Mucosa of stomach (tissue), 1 donor: ENCODE data around the gene B3GALT4.
"Not testable (repeated sequence)": the region's sequence is repeated elsewhere in the genome, so short reads cannot be mapped to it uniquely, and the experiment has no call there.

Source experiments
- H3K27me3 ChIP-seq: one replicate; pipeline ENCODE4 v1.7.0; 2013; ENCODE audit warnings: mild to moderate bottlenecking, low read length; ENCODE audit not compliant: control insufficient read depth, insufficient read depth
- H3K36me3 ChIP-seq: one replicate; pipeline ENCODE4 v1.7.0; 2013; ENCODE audit warnings: low read length; ENCODE audit not compliant: control insufficient read depth, insufficient read depth
- H3K4me1 ChIP-seq: one replicate; pipeline ENCODE4 v1.7.0; 2013; ENCODE audit warnings: mild to moderate bottlenecking, low read length; ENCODE audit not compliant: control insufficient read depth, insufficient read depth
- H3K4me3 ChIP-seq: one replicate; pipeline ENCODE4 v1.7.0; 2013; ENCODE audit warnings: low read length
- H3K9ac ChIP-seq: one replicate; pipeline ENCODE4 v1.7.0; 2013; ENCODE audit warnings: mild to moderate bottlenecking, low read length, moderate library complexity
- H3K9me3 ChIP-seq: one replicate; pipeline ENCODE4 v1.7.0; 2013; ENCODE audit warnings: mild to moderate bottlenecking, low read length, moderate library complexity; ENCODE audit not compliant: control insufficient read depth
- donor health status: Pancreatic carcinoma.

B3GALT4 gene

DNA sequence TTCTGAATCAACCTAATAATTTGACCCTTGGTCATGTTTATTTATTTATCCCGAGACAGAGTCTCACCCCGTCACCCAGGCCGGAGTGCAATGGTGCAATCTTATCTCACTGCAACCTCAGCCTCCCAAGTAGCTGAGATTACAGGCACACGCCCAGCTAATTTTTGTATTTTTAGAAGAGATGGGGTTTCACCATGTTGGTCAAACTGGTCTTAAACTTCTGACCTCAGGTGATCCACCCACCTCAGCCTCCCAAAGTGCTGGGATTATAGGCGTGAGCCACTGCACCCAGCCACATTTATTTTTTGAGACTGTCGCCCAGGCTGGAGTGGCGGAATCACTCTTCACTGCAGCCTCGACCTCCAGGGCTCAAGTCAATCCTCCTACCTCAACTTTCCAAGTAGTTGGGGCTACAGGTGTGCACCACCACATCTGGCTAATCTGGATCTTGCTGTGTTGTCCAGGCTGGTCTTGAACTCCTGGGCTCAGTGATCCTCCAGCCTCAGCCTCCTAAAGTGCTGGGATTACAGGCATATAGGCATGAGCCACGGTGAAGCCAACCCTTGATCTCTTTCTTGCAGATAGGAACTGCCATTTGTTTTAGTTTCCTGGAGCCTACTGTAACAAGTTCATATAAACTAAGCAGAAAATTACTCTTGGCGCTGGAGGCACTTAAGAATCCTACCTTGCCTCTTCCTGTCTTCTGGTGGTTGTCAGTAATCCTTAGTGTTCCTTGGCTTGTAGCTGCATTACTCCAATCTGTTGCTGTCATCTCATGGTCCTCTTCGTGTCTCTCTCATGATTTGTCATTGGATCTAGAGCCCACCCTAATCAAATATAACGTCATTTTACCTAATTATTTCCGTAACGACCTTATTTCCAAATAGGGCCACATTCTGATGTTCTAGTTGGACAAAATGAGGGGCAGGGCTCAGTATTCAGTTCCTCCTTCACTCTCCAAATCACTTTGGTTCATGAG, 2.7 kb upstream of the B3GALT4 start:
- peaks cover 60% of the 10 kb centered on the region for H3K4me1 ChIP-seq
- no peaks in the 10 kb centered on the region for H3K9me3 ChIP-seq
- H3K9ac ChIP-seq = peak overlapping the region; percentile 42
- peaks cover 6% of the 10 kb centered on the region for H3K36me3 ChIP-seq
- H3K4me3 ChIP-seq = no peak overlapping the region
- no peaks in the 10 kb centered on the region for H3K27me3 ChIP-seq

GRCh38 chr6:33275795-33276580, 935 bp upstream of the B3GALT4 start:
- Histone ChIP-seq H3K4me1 (peaks cover 65% of the 10 kb centered on the region), H3K9ac (peak overlapping the region; percentile 88)
- H3K36me3 ChIP-seq = not testable (repeated sequence)

DNA sequence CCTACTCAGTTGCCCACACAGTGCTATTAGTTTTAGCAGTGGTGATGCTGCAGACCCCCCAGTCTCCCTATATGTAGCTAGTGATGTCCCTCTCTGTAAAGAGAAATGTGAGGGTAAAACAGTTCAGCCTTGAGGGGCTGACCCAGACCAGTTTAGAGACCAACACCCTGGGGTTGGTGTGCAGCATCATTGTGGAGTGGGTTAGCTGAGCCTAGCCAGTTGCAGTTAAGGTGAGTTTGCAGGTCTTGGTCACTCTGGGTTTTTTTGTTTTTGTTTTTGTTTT, 401 bp upstream of the B3GALT4 start:
- no peaks in the 10 kb centered on the region for H3K27me3 ChIP-seq
- peaks cover 65% of the 10 kb centered on the region for H3K4me1 ChIP-seq
- H3K4me3 ChIP-seq = peak overlapping the region; percentile 29
- H3K9ac ChIP-seq = peak overlapping the region; percentile 88
- H3K36me3 ChIP-seq = peaks cover 6% of the 10 kb centered on the region
- no peaks in the 10 kb centered on the region for H3K9me3 ChIP-seq

More at GRCh38 chr6:33275795-33276580, 935 bp upstream of the B3GALT4 start:
- H3K4me3 ChIP-seq = peak overlapping the region; percentile 29
- H3K27me3 ChIP-seq, H3K9me3 ChIP-seq: not testable (repeated sequence)

DNA sequence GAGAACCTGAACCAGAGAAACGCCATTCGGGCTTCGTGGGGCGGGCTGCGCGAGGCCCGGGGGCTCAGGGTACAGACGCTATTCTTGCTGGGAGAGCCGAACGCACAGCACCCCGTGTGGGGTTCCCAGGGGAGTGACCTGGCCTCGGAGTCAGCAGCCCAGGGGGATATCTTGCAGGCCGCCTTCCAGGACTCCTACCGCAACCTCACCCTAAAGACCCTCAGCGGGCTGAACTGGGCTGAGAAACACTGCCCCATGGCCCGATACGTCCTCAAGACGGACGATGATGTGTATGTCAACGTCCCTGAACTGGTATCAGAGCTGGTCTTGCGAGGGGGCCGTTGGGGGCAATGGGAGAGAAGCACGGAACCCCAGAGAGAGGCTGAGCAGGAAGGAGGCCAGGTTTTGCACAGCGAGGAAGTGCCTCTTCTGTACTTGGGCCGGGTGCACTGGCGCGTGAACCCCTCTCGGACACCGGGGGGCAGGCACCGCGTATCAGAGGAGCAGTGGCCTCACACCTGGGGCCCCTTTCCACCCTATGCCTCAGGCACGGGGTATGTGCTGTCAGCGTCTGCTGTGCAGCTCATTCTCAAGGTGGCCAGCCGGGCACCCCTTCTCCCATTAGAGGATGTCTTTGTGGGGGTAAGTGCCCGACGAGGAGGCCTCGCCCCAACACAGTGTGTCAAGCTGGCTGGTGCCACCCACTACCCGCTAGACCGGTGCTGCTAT, 904 bp downstream of the B3GALT4 start:
- Histone ChIP-seq H3K9me3 (no peaks in the 10 kb centered on the region), H3K9ac (peak overlapping the region; percentile 88), H3K27me3 (no peaks in the 10 kb centered on the region), H3K36me3 (peaks cover 11% of the 10 kb centered on the region), H3K4me1 (peaks cover 58% of the 10 kb centered on the region), H3K4me3 (peak overlapping the region; percentile 44)

DNA sequence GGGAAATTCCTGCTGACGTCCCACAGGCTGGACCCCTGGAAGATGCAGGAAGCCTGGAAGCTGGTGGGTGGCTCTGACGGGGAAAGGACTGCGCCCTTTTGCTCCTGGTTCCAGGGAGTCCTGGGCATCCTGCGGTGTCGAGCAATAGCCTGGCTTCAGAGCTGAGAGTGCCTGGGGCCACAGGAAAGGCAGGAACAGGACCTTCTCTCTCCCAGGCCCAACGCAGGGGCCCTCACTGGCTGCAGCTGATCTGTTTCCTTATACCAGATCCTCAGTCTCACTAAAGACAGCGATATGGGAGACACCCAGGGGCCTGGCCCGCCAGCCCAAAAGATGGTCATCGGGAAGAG, 1.4 kb downstream of the B3GALT4 start:
- H3K4me3 ChIP-seq = no peak overlapping the region
- peak overlapping the region; percentile 88 for H3K9ac ChIP-seq
- peaks cover 54% of the 10 kb centered on the region for H3K4me1 ChIP-seq

GRCh38 chr6:33278810-33279209, 1.9 kb downstream of the B3GALT4 start:
- peaks cover 49% of the 10 kb centered on the region for H3K4me1 ChIP-seq
- peaks cover 11% of the 10 kb centered on the region for H3K36me3 ChIP-seq
- H3K27me3 ChIP-seq = no peaks in the 10 kb centered on the region
- H3K4me3 ChIP-seq = no peak overlapping the region
- H3K9me3 ChIP-seq = no peaks in the 10 kb centered on the region
- peak overlapping the region; percentile 1 for H3K9ac ChIP-seq

More for the DNA sequence above, 1.4 kb downstream of the B3GALT4 start:
- Histone ChIP-seq H3K36me3 (peaks cover 11% of the 10 kb centered on the region), H3K27me3 (no peaks in the 10 kb centered on the region), H3K9me3 (no peaks in the 10 kb centered on the region)

DNA sequence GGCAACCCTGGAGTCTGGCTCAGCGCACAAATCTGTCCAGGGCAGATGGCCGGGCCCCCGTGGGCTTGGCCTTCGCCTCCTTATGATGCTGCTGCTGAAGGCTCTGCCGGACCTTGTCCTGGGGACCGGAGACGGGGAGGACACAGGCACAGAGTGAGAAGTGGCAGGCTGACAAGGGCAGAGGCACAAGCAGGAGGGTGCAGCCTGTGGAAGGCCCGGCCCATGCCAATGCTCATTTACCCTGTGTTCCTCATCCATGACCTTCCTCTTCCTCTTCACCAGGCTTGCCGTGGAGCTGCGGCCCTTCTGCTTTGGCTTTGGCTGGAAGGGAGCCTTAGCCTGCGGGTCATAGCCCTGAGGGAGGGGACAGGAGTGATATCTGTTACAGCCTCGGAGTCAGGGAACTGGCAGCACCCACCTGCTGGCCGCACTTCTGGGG, 2.4 kb downstream of the B3GALT4 start:
- Histone ChIP-seq H3K9ac (no peak overlapping the region), H3K4me3 (no peak overlapping the region), H3K4me1 (peaks cover 45% of the 10 kb centered on the region), H3K9me3 (no peaks in the 10 kb centered on the region), H3K36me3 (peaks cover 11% of the 10 kb centered on the region), H3K27me3 (no peaks in the 10 kb centered on the region)

DNA sequence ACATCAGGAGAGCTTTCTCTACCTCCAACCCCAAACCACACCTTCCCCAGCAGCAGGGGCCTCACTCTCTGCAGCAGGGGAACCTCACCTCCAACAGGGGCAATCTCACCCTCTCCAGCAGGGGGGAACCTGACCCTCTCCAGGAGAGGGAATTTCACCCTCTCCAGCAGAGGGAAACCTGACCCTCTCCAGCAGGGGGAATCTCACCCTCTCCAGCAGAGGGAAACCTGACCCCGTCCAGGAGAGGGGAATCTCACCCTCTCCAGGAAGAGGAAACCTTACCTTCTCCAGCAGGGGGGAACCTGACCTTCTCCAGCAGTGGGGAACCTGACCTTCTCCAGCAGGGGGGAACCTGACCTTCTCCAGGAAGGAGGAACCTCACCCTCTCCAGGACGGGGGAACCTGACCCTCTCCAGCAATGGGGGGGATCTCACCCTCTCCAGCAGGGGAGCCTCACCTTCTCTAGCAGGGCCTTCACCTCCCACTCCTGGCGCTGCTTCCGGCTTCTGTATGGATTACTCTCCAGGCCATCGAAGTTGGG, 3.1 kb downstream of the B3GALT4 start:
- H3K4me1 ChIP-seq = peaks cover 40% of the 10 kb centered on the region
- no peak overlapping the region for H3K4me3 ChIP-seq
- peaks cover 11% of the 10 kb centered on the region for H3K36me3 ChIP-seq
- H3K9me3 ChIP-seq = no peaks in the 10 kb centered on the region
- no peaks in the 10 kb centered on the region for H3K27me3 ChIP-seq
- H3K9ac ChIP-seq = no peak overlapping the region

DNA sequence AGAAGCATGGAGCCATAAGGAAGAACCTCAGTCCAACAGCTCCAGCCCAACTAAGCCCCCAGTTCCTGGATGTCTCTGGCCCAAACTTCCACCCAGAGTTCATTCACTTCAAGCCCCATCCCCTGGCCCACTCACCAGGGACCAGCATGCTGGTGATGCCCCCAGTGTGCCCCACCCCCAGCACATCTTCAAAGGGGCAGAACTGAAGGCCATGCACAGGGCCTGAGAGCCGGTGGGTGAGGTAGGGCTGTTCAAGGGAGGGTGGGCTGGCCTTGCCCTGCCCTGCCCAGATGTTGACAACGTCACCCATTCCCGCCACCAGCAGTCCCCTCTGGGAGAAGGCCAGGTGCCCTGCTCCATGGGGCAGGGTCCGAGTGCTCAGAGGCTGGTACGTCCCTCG, 3.6 kb downstream of the B3GALT4 start:
- H3K4me3 ChIP-seq = no peak overlapping the region
- H3K4me1 ChIP-seq = peaks cover 36% of the 10 kb centered on the region
- H3K9ac ChIP-seq = no peak overlapping the region
- no peaks in the 10 kb centered on the region for H3K9me3 ChIP-seq
- H3K27me3 ChIP-seq = no peaks in the 10 kb centered on the region
- peaks cover 11% of the 10 kb centered on the region for H3K36me3 ChIP-seq

- not testable (repeated sequence) for H3K9ac ChIP-seq, H3K4me3 ChIP-seq, H3K27me3 ChIP-seq, H3K36me3 ChIP-seq, H3K9me3 ChIP-seq
- H3K4me1 ChIP-seq = peaks cover 14% of the 10 kb centered on the region
These were observed 8.3 kb downstream of the B3GALT4 start for GRCh38 chr6:33285214-33285613.

DNA sequence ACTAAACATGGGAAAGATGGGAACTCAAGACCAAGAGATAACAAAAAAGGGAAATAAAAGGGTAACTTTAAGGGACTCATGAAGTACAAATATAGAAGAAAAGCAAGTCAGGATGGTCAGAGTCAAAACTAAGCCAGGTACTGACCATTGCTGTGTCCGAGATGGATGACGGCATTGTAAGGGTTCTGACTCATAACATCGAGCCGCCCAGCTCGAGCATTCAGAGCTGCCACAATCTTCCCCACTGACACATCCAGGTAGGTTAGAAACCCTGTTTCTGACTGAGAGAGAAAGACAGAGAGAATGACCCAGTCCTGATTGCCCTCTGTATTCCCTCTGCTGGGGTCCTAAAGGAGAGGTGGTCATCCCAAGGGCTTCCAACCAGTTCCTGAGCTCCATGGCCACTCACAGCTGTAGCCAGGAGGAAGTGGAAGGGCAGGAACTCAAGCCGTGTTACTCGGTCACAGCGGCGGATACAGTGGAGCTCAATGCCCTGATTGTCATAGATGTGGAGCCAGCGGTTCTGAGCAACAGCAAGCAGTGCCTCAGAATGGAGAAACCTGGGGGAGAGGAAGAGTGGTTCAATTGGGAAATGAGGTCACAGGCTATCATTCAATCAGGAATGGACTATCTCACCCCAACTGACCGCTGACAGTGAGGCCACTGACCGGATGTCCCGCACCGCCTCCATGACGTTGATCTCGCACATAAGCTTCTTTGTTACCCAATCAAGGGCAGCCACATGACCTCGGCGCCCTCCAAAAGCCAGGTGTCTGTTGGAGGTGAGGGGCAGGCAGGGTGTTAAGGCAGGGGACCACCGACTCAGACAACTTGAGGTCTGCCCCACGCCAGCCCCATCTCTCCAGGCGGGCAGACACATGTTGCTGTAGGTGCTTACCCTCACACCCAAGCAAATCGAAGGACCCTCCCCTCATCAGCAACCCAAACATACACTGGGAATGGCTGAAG, 10.3 kb downstream of the B3GALT4 start:
- Histone ChIP-seq H3K27me3 (no peaks in the 10 kb centered on the region), H3K4me1 (peaks cover 16% of the 10 kb centered on the region), H3K4me3 (no peak overlapping the region), H3K9me3 (no peaks in the 10 kb centered on the region), H3K36me3 (peaks cover 4% of the 10 kb centered on the region), H3K9ac (no peak overlapping the region)
